ENCODE results near the gene CD99.

GRCh38 chrX:2717312-2717711, 26.2 kb downstream of the CD99 start:
- TF ChIP-seq POLR2A (IDR thresholded peaks at IDR 0.05) (no peak), CTCF (IDR thresholded peaks at IDR 0.05) (no peak), EP300 (IDR thresholded peaks at IDR 0.05) (no peak)
